Activated naive CD8-positive, alpha-beta T cell treated with anti-CD3 and anti-CD28 coated beads for 36 hours (primary cell): ENCODE results near the gene TXNDC15. TPM values are rescaled to one million over a fixed set of nuclear protein-coding genes. Genes with fewer than 3 reads are reported as not detected.

Experiments
- DNase-seq: peaks from one replicate; pipeline ENCODE4 v3.0.0; 2021
- H3K27ac Mint-ChIP-seq: one replicate; pipeline ENCODE4 v1.8.0; 2022; ENCODE audit warnings: mild to moderate bottlenecking, moderate library complexity, mixed read lengths
- H3K27me3 Mint-ChIP-seq: one replicate; pipeline ENCODE4 v1.8.0; 2022; ENCODE audit warnings: mild to moderate bottlenecking, mixed read lengths
- H3K36me3 Mint-ChIP-seq: one replicate; pipeline ENCODE4 v1.8.0; 2021; ENCODE audit warnings: mild to moderate bottlenecking, mixed read lengths
- H3K4me1 Mint-ChIP-seq: one replicate; pipeline ENCODE4 v1.8.0; 2021; ENCODE audit warnings: mixed read lengths
- H3K4me3 Mint-ChIP-seq: one replicate; pipeline ENCODE4 v1.8.0; 2022; ENCODE audit warnings: mild to moderate bottlenecking, moderate library complexity, mixed read lengths
- H3K9me3 Mint-ChIP-seq: one replicate; pipeline ENCODE4 v1.8.0; 2022; ENCODE audit warnings: mixed read lengths
- total RNA-seq, 2 experiments: library from RNA; stranded (reverse); gene quantifications; one replicate each; pipeline ENCODE4 v1.2.3, GENCODE V29; 2021

Gene TXNDC15
- total RNA-seq, 2 experiments from 2014 or later, result 27.2 to 29.4 TPM

- Mint-ChIP-seq H3K4me1 (no peaks in the 10 kb centered on the region), H3K4me3 (no peak overlapping the region), H3K9me3 (no peaks in the 10 kb centered on the region), H3K27ac (no peak overlapping the region), H3K27me3 (no peaks in the 10 kb centered on the region), H3K36me3 (peaks cover 6% of the 10 kb centered on the region)
- no peak for DNase-seq
Observed at GRCh38 chr5:134934202-134934601, 60.0 kb downstream of the TXNDC15 start.

- DNase-seq, result no peak
- Mint-ChIP-seq H3K9me3 (no peaks in the 10 kb centered on the region), H3K27ac (no peak overlapping the region), H3K36me3 (peaks cover 6% of the 10 kb centered on the region), H3K27me3 (no peaks in the 10 kb centered on the region), H3K4me1 (no peaks in the 10 kb centered on the region), H3K4me3 (no peak overlapping the region)
Observed at GRCh38 chr5:134935711-134936602, 61.8 kb downstream of the TXNDC15 start.

- no peaks in the 10 kb centered on the region for H3K27me3 Mint-ChIP-seq
- no peak overlapping the region for H3K27ac Mint-ChIP-seq
- no peak for DNase-seq
- H3K9me3 Mint-ChIP-seq, result no peaks in the 10 kb centered on the region
- H3K36me3 Mint-ChIP-seq, result peaks cover 4% of the 10 kb centered on the region
- no peak overlapping the region for H3K4me3 Mint-ChIP-seq
- H3K4me1 Mint-ChIP-seq, result no peaks in the 10 kb centered on the region
Observed at GRCh38 chr5:134937526-134937925, 63.4 kb downstream of the TXNDC15 start.

GRCh38 chr5:134938030-134938429 lies 63.9 kb downstream of the TXNDC15 start:
- Mint-ChIP-seq H3K9me3 (no peaks in the 10 kb centered on the region), H3K27me3 (no peaks in the 10 kb centered on the region), H3K4me3 (no peak overlapping the region), H3K27ac (peak overlapping the region; percentile 23), H3K36me3 (peaks cover 4% of the 10 kb centered on the region), H3K4me1 (no peaks in the 10 kb centered on the region)
- DNase-seq, result no peak

GRCh38 chr5:134939500-134939899 lies 65.3 kb downstream of the TXNDC15 start:
- Mint-ChIP-seq H3K27ac (no peak overlapping the region), H3K4me1 (no peaks in the 10 kb centered on the region), H3K9me3 (no peaks in the 10 kb centered on the region), H3K4me3 (no peak overlapping the region), H3K27me3 (no peaks in the 10 kb centered on the region), H3K36me3 (peaks cover 2% of the 10 kb centered on the region)
- DNase-seq, result no peak

GRCh38 chr5:134943547-134943946 lies 69.4 kb downstream of the TXNDC15 start:
- peaks cover 2% of the 10 kb centered on the region for H3K36me3 Mint-ChIP-seq
- DNase-seq, result no peak
- no peak overlapping the region for H3K27ac Mint-ChIP-seq
- no peaks in the 10 kb centered on the region for H3K9me3 Mint-ChIP-seq
- H3K27me3 Mint-ChIP-seq, result no peaks in the 10 kb centered on the region
- no peak overlapping the region for H3K4me3 Mint-ChIP-seq
- H3K4me1 Mint-ChIP-seq, result no peaks in the 10 kb centered on the region

- Mint-ChIP-seq H3K9me3 (no peaks in the 10 kb centered on the region), H3K36me3 (peaks cover 2% of the 10 kb centered on the region), H3K4me3 (no peak overlapping the region), H3K27ac (no peak overlapping the region), H3K27me3 (no peaks in the 10 kb centered on the region), H3K4me1 (no peaks in the 10 kb centered on the region)
- DNase-seq, result no peak
Observed at GRCh38 chr5:134944630-134945029, 70.5 kb downstream of the TXNDC15 start.

GRCh38 chr5:134945041-134945440 lies 70.9 kb downstream of the TXNDC15 start:
- DNase-seq, result no peak
- Mint-ChIP-seq H3K4me3 (no peak overlapping the region), H3K27me3 (no peaks in the 10 kb centered on the region), H3K27ac (no peak overlapping the region), H3K36me3 (peaks cover 2% of the 10 kb centered on the region), H3K9me3 (no peaks in the 10 kb centered on the region), H3K4me1 (no peaks in the 10 kb centered on the region)

- Mint-ChIP-seq H3K4me1 (no peaks in the 10 kb centered on the region), H3K9me3 (peaks cover 1% of the 10 kb centered on the region), H3K4me3 (no peak overlapping the region), H3K27ac (no peak overlapping the region), H3K27me3 (no peaks in the 10 kb centered on the region), H3K36me3 (peaks cover 8% of the 10 kb centered on the region)
- DNase-seq, result no peak
Observed at GRCh38 chr5:134948911-134949310, 74.7 kb downstream of the TXNDC15 start.

GRCh38 chr5:134949316-134949715 lies 75.1 kb downstream of the TXNDC15 start:
- no peak for DNase-seq
- Mint-ChIP-seq H3K36me3 (peaks cover 10% of the 10 kb centered on the region), H3K4me3 (no peak overlapping the region), H3K27ac (no peak overlapping the region), H3K4me1 (no peaks in the 10 kb centered on the region), H3K27me3 (no peaks in the 10 kb centered on the region), H3K9me3 (peaks cover 3% of the 10 kb centered on the region)

Other genes starting within 250 kb of the TXNDC15 start
- 10 to 100 TPM; 50.0 to 54.2 TPM for gene SAR1B, start 241.5 kb upstream of the TXNDC15 start, total RNA-seq
- gene SEC24A, start 225.6 kb upstream of the TXNDC15 start, total RNA-seq, result 10 to 100 TPM; 22.6 to 24.2 TPM
- 10 to 100 TPM; 28.2 to 28.4 TPM for gene CAMLG, start 135.8 kb upstream of the TXNDC15 start, total RNA-seq
- 10 to 100 TPM; 77.2 to 78.3 TPM for gene DDX46, start 115.6 kb upstream of the TXNDC15 start, total RNA-seq
- 10 to 100 TPM; 24.1 to 30.5 TPM for gene C5orf24, start 28.4 kb upstream of the TXNDC15 start, total RNA-seq
- gene PCBD2, start 30.8 kb downstream of the TXNDC15 start, total RNA-seq, result 10 to 100 TPM in 1 of 2 experiments, 1 to 10 TPM in 1; 7.6 to 10.4 TPM
- under 1 TPM; 0.39 to 0.46 TPM for gene CATSPER3, start 93.5 kb downstream of the TXNDC15 start, total RNA-seq
- gene PITX1, start 159.9 kb downstream of the TXNDC15 start, total RNA-seq, result not detected